GM21717 (cell line): ENCODE measurements around the gene GPC5.
"Not testable (repeated sequence)": the region's sequence is repeated elsewhere in the genome, so short reads cannot be mapped to it uniquely, and the experiment has no call there.

Experiments
- ATAC-seq: cut with Tn5 transposase; IDR thresholded peaks from one replicate; pipeline ENCODE4 v1.9.1; 2021; ENCODE audit warnings: mild to moderate bottlenecking, moderate library complexity; ENCODE audit not compliant: unreplicated experiment

The GPC5 gene

GRCh38 chr13:92415781-92416180 lies 1017.4 kb downstream of the GPC5 start:
- ATAC-seq, result no peak

GRCh38 chr13:92418818-92419412 lies 1020.5 kb downstream of the GPC5 start:
- ATAC-seq, result no peak

GRCh38 chr13:92429231-92429630 lies 1030.8 kb downstream of the GPC5 start:
- ATAC-seq, result no peak

- no peak for ATAC-seq
These were observed 1035.0 kb downstream of the GPC5 start for GRCh38 chr13:92433386-92433785.

- no peak for ATAC-seq
These were observed 1035.5 kb downstream of the GPC5 start for GRCh38 chr13:92433963-92434362.

- ATAC-seq, result no peak
These were observed 1038.5 kb downstream of the GPC5 start for GRCh38 chr13:92436924-92437323.

GRCh38 chr13:92444244-92444643 lies 1045.8 kb downstream of the GPC5 start:
- no peak for ATAC-seq

- no peak for ATAC-seq
These were observed 1052.6 kb downstream of the GPC5 start for GRCh38 chr13:92451060-92451459.

- no peak for ATAC-seq
These were observed 1054.4 kb downstream of the GPC5 start for GRCh38 chr13:92452840-92453239.

GRCh38 chr13:92459306-92459705 lies 1060.9 kb downstream of the GPC5 start:
- ATAC-seq, result no peak

- ATAC-seq, result no peak
These were observed 1062.1 kb downstream of the GPC5 start for GRCh38 chr13:92460479-92460878.

GRCh38 chr13:92461402-92461801 lies 1063.0 kb downstream of the GPC5 start:
- ATAC-seq, result no peak

- ATAC-seq, result no peak
These were observed 1063.4 kb downstream of the GPC5 start for GRCh38 chr13:92461831-92462230.

- no peak for ATAC-seq
These were observed 1064.7 kb downstream of the GPC5 start for GRCh38 chr13:92463134-92463533.

GRCh38 chr13:92473765-92474475 lies 1075.5 kb downstream of the GPC5 start:
- no peak for ATAC-seq

GRCh38 chr13:92480387-92480786 lies 1082.0 kb downstream of the GPC5 start:
- no peak for ATAC-seq

GRCh38 chr13:92482790-92483189 lies 1084.4 kb downstream of the GPC5 start:
- ATAC-seq, result not testable (repeated sequence)

GRCh38 chr13:92483894-92484293 lies 1085.5 kb downstream of the GPC5 start:
- ATAC-seq, result no peak

GRCh38 chr13:92487238-92487637 lies 1088.8 kb downstream of the GPC5 start:
- no peak for ATAC-seq

GRCh38 chr13:92488249-92488852 lies 1089.9 kb downstream of the GPC5 start:
- ATAC-seq, result no peak

- ATAC-seq, result no peak
These were observed 1093.4 kb downstream of the GPC5 start for GRCh38 chr13:92491839-92492238.

- ATAC-seq, result no peak
These were observed 1096.5 kb downstream of the GPC5 start for GRCh38 chr13:92494915-92495314.
